ENCODE results near the gene CCL1. TPM values are rescaled to one million over a fixed set of nuclear protein-coding genes. Genes with fewer than 3 reads are reported as not detected.

CCL1 gene
- polyA plus RNA-seq, 1 of the 3 experiments (the other 2 are of a cell fraction): not detected

- CTCF ChIA-PET: interaction anchor here (0.8 to 1.4 kb wide), 2 partner anchors 28 to 189 kb away, joined by 3 to 9 read pairs; no protein-coding TSS in a partner anchor
Measured at GRCh38 chr17:34389126-34389750, 26.2 kb upstream of the CCL1 start.

More at GRCh38 chr17:34389126-34389750, 26.2 kb upstream of the CCL1 start:
- no peaks in the 10 kb centered on the region for H3K36me3 ChIP-seq (replicated peaks in 1 of 2; ENCODE audit: control insufficient read depth in 1 of 2, insufficient read depth in 2 of 2, low read length in 1 of 2)
- H3K4me1 ChIP-seq (ENCODE audit: control insufficient read depth in 1 of 2, insufficient read depth in 2 of 2, low read depth in 1 of 2, low read length in 1 of 2): no peaks in the 10 kb centered on the region; a peak in 1 of 4 replicates
- H3K79me2 ChIP-seq (ENCODE audit: insufficient read depth): no peaks in the 10 kb centered on the region
- H3K4me3 ChIP-seq (ENCODE audit: low read depth in 2 of 2, low read length in 1 of 2): no peak overlapping the region
- no peak overlapping the region for H3K4me2 ChIP-seq
- no peak overlapping the region for H2AFZ ChIP-seq (ENCODE audit: low read depth)
- no peaks in the 10 kb centered on the region for H3F3A ChIP-seq (replicated peaks; ENCODE audit: insufficient read depth)
- H3K9me2 ChIP-seq: no peaks in the 10 kb centered on the region
- H4K20me1 ChIP-seq (ENCODE audit: insufficient read depth): no peaks in the 10 kb centered on the region
- no peak overlapping the region for H3K9ac ChIP-seq
- H3K27ac ChIP-seq (ENCODE audit: low read depth in 2 of 2, low read length in 1 of 2): no peak overlapping the region
- no peaks in the 10 kb centered on the region for H3K9me3 ChIP-seq
- POLR2A ChIA-PET: no interaction called here
- H3K27me3 ChIP-seq (ENCODE audit: insufficient read depth): no peaks in the 10 kb centered on the region
- whole genome bisulfite sequencing (ENCODE audit: low lambda C conversion rate): 29% methylated on average over 6 of the region's 6 CpGs
- no peak for DNase-seq
- TF ChIP-seq USF2 (IDR thresholded peaks at IDR 0.05; ENCODE audit: borderline replicate concordance, low read depth, low read length) (no peak), MAX (IDR thresholded peaks at IDR 0.05; ENCODE audit: low read depth) (no peak), TCF12 (IDR thresholded peaks at IDR 0.05) (no peak), GABPA (IDR thresholded peaks at IDR 0.05; ENCODE audit: low read depth) (no peak), GATA2 (CRISPR knock-in tag; IDR thresholded peaks at IDR 0.05) (no peak), CTCF (IDR thresholded peaks at IDR 0.05) (no peak), TAF1 (IDR thresholded peaks at IDR 0.05; ENCODE audit: borderline replicate concordance, low read depth, low read length) (no peak), USF1 (IDR thresholded peaks at IDR 0.05; ENCODE audit: borderline replicate concordance, low read depth) (no peak), SMC3 (IDR thresholded peaks at IDR 0.05; ENCODE audit: low read depth, low read length) (no peak), ZBTB33 (IDR thresholded peaks at IDR 0.05; ENCODE audit: borderline replicate concordance, low read depth) (no peak), FOXJ3 (CRISPR knock-in tag; IDR thresholded peaks at IDR 0.05) (no peak), NFIC (IDR thresholded peaks at IDR 0.05; ENCODE audit: borderline replicate concordance) (no peak), PBX3 (IDR thresholded peaks at IDR 0.05) (no peak), IRF3 (IDR thresholded peaks at IDR 0.05; ENCODE audit: low read depth, low read length) (no peak), FOXM1 (IDR thresholded peaks at IDR 0.05; ENCODE audit: low read depth) (no peak), EZH2phosphoT487 (IDR thresholded peaks at IDR 0.05; ENCODE audit: borderline replicate concordance, low read depth) (no peak), POLR2AphosphoS5 (IDR thresholded peaks at IDR 0.05; ENCODE audit: low read depth, low read length) (no peak)

Data from SK-N-SH (cell line).